ENCODE results near the gene SLC23A2.

- TF ChIP-seq CTCF (IDR thresholded peaks at IDR 0.05; ENCODE audit: insufficient read depth, low read depth, low read length) (no peak), EZH2 (IDR thresholded peaks at IDR 0.05; ENCODE audit: insufficient read depth, low read length) (no peak)
These were observed 75.3 kb downstream of the SLC23A2 start for GRCh38 chr20:4925842-4926530.

Data from astrocyte (in vitro differentiated cells and primary cell).